GM06990 (cell line): ENCODE measurements around the gene TRIM37.
A peak's percentile ranks its signal among the peaks of the same experiment; 100 is the strongest.

Source experiments
- DNase-seq: peaks from one replicate; pipeline ENCODE4 v3.0.0-alpha.2; 2011; ENCODE audit not compliant: insufficient read length; ENCODE audit errors: extremely low read depth
- H3K27me3 ChIP-seq: replicated peaks from 2 replicates; pipeline ENCODE4 v1.6.0; 2011; ENCODE audit warnings: low read length; ENCODE audit not compliant: control insufficient read depth, insufficient read depth
- H3K36me3 ChIP-seq: 2 replicates; pipeline ENCODE4 v1.5.1; 2011; ENCODE audit warnings: low read length; ENCODE audit not compliant: control insufficient read depth, insufficient read depth
- H3K4me3 ChIP-seq: replicated peaks from 2 replicates; pipeline ENCODE4 v1.5.1; 2011; ENCODE audit warnings: low read depth, mild to moderate bottlenecking, control low read depth, low read length
- CTCF ChIP-seq: IDR thresholded peaks from 2 replicates; pipeline ENCODE4 v1.5.1; 2011; ENCODE audit warnings: low read length, control low read depth, mild to moderate bottlenecking, inconsistent platforms; ENCODE audit not compliant: insufficient read depth, poor library complexity, severe bottlenecking

Gene TRIM37

GRCh38 chr17:59152925-59153324 is 46.2 kb upstream of the TRIM37 start:
- Histone ChIP-seq H3K36me3 (no peaks in the 10 kb centered on the region), H3K4me3 (peak overlapping the region; percentile 14), H3K27me3 (no peaks in the 10 kb centered on the region)
- TF ChIP-seq CTCF = no peak
- no peak for DNase-seq

- H3K4me3 ChIP-seq = no peak overlapping the region
- H3K27me3 ChIP-seq = no peaks in the 10 kb centered on the region
- no peaks in the 10 kb centered on the region for H3K36me3 ChIP-seq
- no peak for DNase-seq
- no peak for TF ChIP-seq CTCF
These were observed 44.9 kb upstream of the TRIM37 start for GRCh38 chr17:59151591-59151990.

DNA sequence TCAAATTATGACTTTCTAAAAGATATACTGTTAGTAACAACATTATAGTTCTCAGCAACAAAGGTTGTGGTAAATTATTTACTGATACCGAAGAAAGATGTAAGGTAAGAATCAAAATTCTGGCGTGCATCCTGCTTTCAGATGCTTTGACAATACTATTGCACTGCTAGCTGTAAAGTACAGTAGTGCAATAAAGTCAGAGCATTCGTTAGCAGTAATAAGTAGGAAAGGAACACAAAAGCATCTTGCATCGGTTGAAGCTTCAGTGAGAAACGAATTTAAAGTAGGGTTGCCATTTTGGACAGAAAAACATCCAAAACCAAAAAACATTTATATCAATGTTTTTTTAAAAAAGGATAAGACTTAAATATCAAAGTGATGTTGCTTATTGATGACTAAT is 44.3 kb upstream of the TRIM37 start:
- DNase-seq = no peak
- TF ChIP-seq CTCF = no peak
- H3K4me3 ChIP-seq = no peak overlapping the region
- no peaks in the 10 kb centered on the region for H3K36me3 ChIP-seq
- H3K27me3 ChIP-seq = no peaks in the 10 kb centered on the region

GRCh38 chr17:59149841-59150511 is 43.3 kb upstream of the TRIM37 start:
- TF ChIP-seq CTCF = no peak
- DNase-seq = no peak
- Histone ChIP-seq H3K4me3 (no peak overlapping the region), H3K27me3 (no peaks in the 10 kb centered on the region), H3K36me3 (no peaks in the 10 kb centered on the region)

DNA sequence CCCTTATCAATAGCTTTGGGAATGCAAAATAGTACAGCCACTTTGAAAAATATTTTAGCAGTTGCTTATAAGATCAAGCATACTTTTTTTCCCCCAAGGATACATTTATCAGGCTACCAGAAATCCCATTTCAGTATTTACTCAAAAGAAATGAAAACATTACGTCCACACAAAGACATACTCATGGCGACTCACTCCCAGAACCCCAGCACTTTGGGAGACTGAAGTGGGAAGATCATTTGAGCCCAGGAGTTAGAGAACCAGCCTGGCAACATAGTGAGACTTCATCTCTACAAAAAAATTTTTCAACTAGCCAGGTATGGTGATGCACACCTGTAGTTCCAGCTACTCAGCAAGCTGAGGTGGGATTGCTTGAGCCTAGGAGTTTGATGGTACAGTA is 42.4 kb upstream of the TRIM37 start:
- Histone ChIP-seq H3K36me3 (no peaks in the 10 kb centered on the region), H3K27me3 (no peaks in the 10 kb centered on the region), H3K4me3 (no peak overlapping the region)
- TF ChIP-seq CTCF = no peak
- no peak for DNase-seq

GRCh38 chr17:59145571-59146096 is 39.0 kb upstream of the TRIM37 start:
- DNase-seq = no peak
- Histone ChIP-seq H3K36me3 (no peaks in the 10 kb centered on the region), H3K4me3 (no peak overlapping the region), H3K27me3 (no peaks in the 10 kb centered on the region)
- no peak for TF ChIP-seq CTCF
